MM.1S (cell line): ENCODE data around the gene NFAT5.

Source experiments
- DNase-seq: peaks from one replicate; pipeline ENCODE4 v3.0.0-alpha.2; 2015
- H2AFZ ChIP-seq: fragments of 300-600 bp; sonication (generic); 2 replicates; pipeline ENCODE4 v1.6.0; 2016; ENCODE audit warnings: antibody characterized with exemption, low read length
- H3F3A ChIP-seq: fragments of 300-600 bp; sonication (generic); 2 replicates; pipeline ENCODE4 v1.6.1; 2016; ENCODE audit warnings: mild to moderate bottlenecking, antibody characterized with exemption, low read length, moderate library complexity, mixed read lengths; ENCODE audit not compliant: insufficient read depth
- H3K27ac ChIP-seq: fragments of 300-600 bp; sonication (generic); 2 replicates; pipeline ENCODE4 v1.5.1; 2016; ENCODE audit warnings: mild to moderate bottlenecking, low read length
- H3K27me3 ChIP-seq: fragments of 300-600 bp; sonication (generic); replicated peaks from 2 replicates; pipeline ENCODE4 v1.6.0; 2016; ENCODE audit warnings: low read length; ENCODE audit not compliant: insufficient read depth
- H3K36me3 ChIP-seq: fragments of 300-600 bp; sonication (generic); replicated peaks from 2 replicates; pipeline ENCODE4 v1.6.1; 2016; ENCODE audit warnings: mild to moderate bottlenecking, low read length, mixed read lengths; ENCODE audit not compliant: insufficient read depth
- H3K4me1 ChIP-seq: fragments of 300-600 bp; sonication (generic); 2 replicates; pipeline ENCODE4 v1.6.1; 2016; ENCODE audit warnings: low read length, mixed read lengths
- H3K4me2 ChIP-seq: fragments of 300-600 bp; sonication (generic); 2 replicates; pipeline ENCODE4 v1.6.0; 2016; ENCODE audit warnings: low read depth, low read length
- H3K4me3 ChIP-seq: fragments of 300-600 bp; sonication (generic); 2 replicates; pipeline ENCODE4 v1.5.1; 2016; ENCODE audit warnings: low read length, mixed read lengths
- H3K79me2 ChIP-seq: fragments of 300-600 bp; sonication (generic); 2 replicates; pipeline ENCODE4 v1.6.1; 2016; ENCODE audit warnings: mixed run types, low read length, mixed read lengths
- H3K9ac ChIP-seq: fragments of 300-600 bp; sonication (generic); 2 replicates; pipeline ENCODE4 v1.6.1; 2016; ENCODE audit warnings: low read length, mixed read lengths
- H3K9me2 ChIP-seq: fragments of 300-600 bp; sonication (generic); replicated peaks from 2 replicates; pipeline ENCODE4 v1.6.1; 2016; ENCODE audit warnings: mild to moderate bottlenecking, low read length, mixed read lengths; ENCODE audit not compliant: insufficient read depth
- H3K9me3 ChIP-seq: fragments of 300-600 bp; sonication (generic); replicated peaks from 2 replicates; pipeline ENCODE4 v1.6.1; 2016; ENCODE audit warnings: mild to moderate bottlenecking, low read length, mixed read lengths; ENCODE audit not compliant: insufficient read depth
- H4K20me1 ChIP-seq: fragments of 300-600 bp; sonication (generic); 2 replicates; pipeline ENCODE4 v1.6.1; 2016; ENCODE audit warnings: mild to moderate bottlenecking, low read length, moderate library complexity, mixed read lengths; ENCODE audit not compliant: insufficient read depth
- CTCF ChIP-seq: fragments of 300-600 bp; sonication (generic); IDR thresholded peaks from 2 replicates; pipeline ENCODE4 v1.5.1; 2016; ENCODE audit warnings: antibody characterized with exemption, low read length, mixed read lengths
- EZH2 ChIP-seq: fragments of 300-600 bp; sonication (generic); optimal IDR thresholded peaks from 2 replicates; pipeline ENCODE3; 2017; ENCODE audit warnings: low read depth, mild to moderate bottlenecking, antibody characterized with exemption, low read length, mixed read lengths
- EZH2phosphoT487 ChIP-seq: fragments of 300-600 bp; sonication (generic); IDR thresholded peaks from 2 replicates; pipeline ENCODE4 v1.6.1; 2018; ENCODE audit warnings: antibody characterized with exemption, low read length

The NFAT5 gene

GRCh38 chr16:69520800-69521602, 44.8 kb upstream of the NFAT5 start:
- H3F3A ChIP-seq, result peaks cover 15% of the 10 kb centered on the region

GRCh38 chr16:69522041-69522578, 43.7 kb upstream of the NFAT5 start:
- Histone ChIP-seq H3K9ac (no peak overlapping the region), H4K20me1 (no peaks in the 10 kb centered on the region), H3K4me2 (no peak overlapping the region), H2AFZ (no peak overlapping the region), H3K36me3 (no peaks in the 10 kb centered on the region), H3K4me3 (no peak overlapping the region), H3K4me1 (peaks cover 15% of the 10 kb centered on the region), H3K27ac (no peak overlapping the region), H3K9me2 (no peaks in the 10 kb centered on the region), H3K9me3 (no peaks in the 10 kb centered on the region), H3K27me3 (no peaks in the 10 kb centered on the region), H3F3A (peaks cover 15% of the 10 kb centered on the region), H3K79me2 (no peaks in the 10 kb centered on the region)
- DNase-seq, result no peak
- no peak for TF ChIP-seq EZH2
- no peak for TF ChIP-seq CTCF
- no peak for TF ChIP-seq EZH2phosphoT487

More at GRCh38 chr16:69520800-69521602, 44.8 kb upstream of the NFAT5 start:
- H3K9me3 ChIP-seq, result no peaks in the 10 kb centered on the region
- peak overlapping the region; percentile 51; the same call in 1 of the 2 replicates for H3K4me2 ChIP-seq
- no peaks in the 10 kb centered on the region for H4K20me1 ChIP-seq
- peak overlapping the region; percentile 13; the same call in 1 of the 2 replicates for H3K9ac ChIP-seq
- no peaks in the 10 kb centered on the region for H3K79me2 ChIP-seq
- DNase-seq, result peak; percentile 26
- H2AFZ ChIP-seq, result peak overlapping the region; percentile 56
- H3K4me1 ChIP-seq, result peaks cover 15% of the 10 kb centered on the region
- peak overlapping the region; percentile 54; the same call in 1 of the 2 replicates for H3K27ac ChIP-seq
- no peaks in the 10 kb centered on the region for H3K27me3 ChIP-seq
- H3K36me3 ChIP-seq, result no peaks in the 10 kb centered on the region
- no peaks in the 10 kb centered on the region for H3K9me2 ChIP-seq
- 0 out of 2 replicates have a peak overlapping the region, but pooled peaks have one; percentile 1 for H3K4me3 ChIP-seq
- TF ChIP-seq EZH2phosphoT487 (no peak), EZH2 (no peak), CTCF (no peak)

GRCh38 chr16:69522732-69523404, 42.9 kb upstream of the NFAT5 start:
- H3F3A ChIP-seq, result peaks cover 15% of the 10 kb centered on the region
- no peak overlapping the region for H3K9ac ChIP-seq
- H2AFZ ChIP-seq, result no peak overlapping the region
- no peak for DNase-seq
- peaks cover 15% of the 10 kb centered on the region for H3K4me1 ChIP-seq
- H3K9me2 ChIP-seq, result no peaks in the 10 kb centered on the region
- TF ChIP-seq CTCF (no peak), EZH2phosphoT487 (no peak), EZH2 (no peak)
- no peaks in the 10 kb centered on the region for H3K27me3 ChIP-seq
- H3K27ac ChIP-seq, result no peak overlapping the region
- H3K9me3 ChIP-seq, result no peaks in the 10 kb centered on the region
- no peaks in the 10 kb centered on the region for H3K79me2 ChIP-seq
- no peak overlapping the region for H3K4me2 ChIP-seq
- no peak overlapping the region for H3K4me3 ChIP-seq
- no peaks in the 10 kb centered on the region for H3K36me3 ChIP-seq
- no peaks in the 10 kb centered on the region for H4K20me1 ChIP-seq
